Measurements from ENCODE around the gene RPP25L.

- no peak for TF ChIP-seq CTCF (conservative IDR thresholded peaks at IDR 0.05; ENCODE audit: low read depth, low read length)
- TF ChIP-seq SMC3 (IDR thresholded peaks at IDR 0.05; ENCODE audit: low read depth, low read length): no peak
- TF ChIP-seq RAD21 (IDR thresholded peaks at IDR 0.05; ENCODE audit: low read length): no peak
- peak; percentile 72 for TF ChIP-seq POLR2A (IDR thresholded peaks at IDR 0.05; ENCODE audit: low read depth, low read length)
- peak; percentile 76; the same call in 1 of the 2 replicates for TF ChIP-seq MAZ (IDR thresholded peaks at IDR 0.05; ENCODE audit: borderline replicate concordance, low read depth, low read length)
- TF ChIP-seq, protein P1, sequence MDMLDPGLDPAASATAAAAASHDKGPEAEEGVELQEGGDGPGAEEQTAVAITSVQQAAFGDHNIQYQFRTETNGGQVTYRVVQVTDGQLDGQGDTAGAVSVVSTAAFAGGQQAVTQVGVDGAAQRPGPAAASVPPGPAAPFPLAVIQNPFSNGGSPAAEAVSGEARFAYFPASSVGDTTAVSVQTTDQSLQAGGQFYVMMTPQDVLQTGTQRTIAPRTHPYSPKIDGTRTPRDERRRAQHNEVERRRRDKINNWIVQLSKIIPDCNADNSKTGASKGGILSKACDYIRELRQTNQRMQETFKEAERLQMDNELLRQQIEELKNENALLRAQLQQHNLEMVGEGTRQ (IDR thresholded peaks at IDR 0.05; ENCODE audit: low read depth, low read length): no peak
- TF ChIP-seq RCOR1 (IDR thresholded peaks at IDR 0.05; ENCODE audit: insufficient replicate concordance, low read length): no peak
- TF ChIP-seq MXI1 (IDR thresholded peaks at IDR 0.05; ENCODE audit: borderline replicate concordance, low read depth, low read length): no peak
- TF ChIP-seq CHD1 (IDR thresholded peaks at IDR 0.05; ENCODE audit: low read depth, low read length): no peak
- TF ChIP-seq RFX5 (IDR thresholded peaks at IDR 0.05; ENCODE audit: low read depth, low read length): no peak
- TF ChIP-seq MAFK (IDR thresholded peaks at IDR 0.05; ENCODE audit: low read depth, low read length): no peak
Measured at GRCh38 chr9:34611811-34612787, at the start of gene RPP25L.

Measured in IMR-90 (cell line).